Endodermal cell (in vitro differentiated cells): ENCODE measurements around the gene PLEKHD1. TPM values are rescaled to one million over a fixed set of nuclear protein-coding genes. Genes with fewer than 3 reads are reported as not detected.
A peak's percentile ranks its signal among the peaks of the same experiment; 100 is the strongest.

Experiments used
- DNase-seq: peaks from one replicate; pipeline ENCODE4 v3.0.0-alpha.2; 2017
- H3K27ac ChIP-seq: 2 replicates; pipeline ENCODE4 v1.5.1; 2013; ENCODE audit warnings: mild to moderate bottlenecking, low read depth, low read length, moderate library complexity
- H3K27me3 ChIP-seq: 2 replicates; pipeline ENCODE4 v1.6.1; 2013; ENCODE audit warnings: mild to moderate bottlenecking, low read length, moderate library complexity; ENCODE audit not compliant: insufficient read depth, control insufficient read depth, poor library complexity, severe bottlenecking
- H3K36me3 ChIP-seq: 2 replicates; pipeline ENCODE4 v1.7.0; 2013; ENCODE audit warnings: mild to moderate bottlenecking, low read length, moderate library complexity; ENCODE audit not compliant: control insufficient read depth, insufficient read depth
- H3K4me1 ChIP-seq: one replicate; pipeline ENCODE4 v1.7.0; 2013; ENCODE audit warnings: low read length; ENCODE audit not compliant: control insufficient read depth, insufficient read depth
- H3K4me3 ChIP-seq: 2 replicates; pipeline ENCODE4 v1.5.1; 2013; ENCODE audit warnings: mild to moderate bottlenecking, low read length, moderate library complexity
- H3K9ac ChIP-seq: 2 replicates; pipeline ENCODE4 v1.6.1; 2013; ENCODE audit warnings: mild to moderate bottlenecking, low read length, moderate library complexity; ENCODE audit not compliant: poor library complexity, severe bottlenecking; ENCODE audit errors: extremely low read depth
- H3K9me3 ChIP-seq: 2 replicates; pipeline ENCODE4 v1.6.1; 2013; ENCODE audit warnings: mild to moderate bottlenecking, low read length, moderate library complexity; ENCODE audit not compliant: control insufficient read depth
- H3K27ac Mint-ChIP-seq: 2 replicates; pipeline ENCODE4 v1.8.0; 2020; ENCODE audit warnings: mixed read lengths
- H3K27me3 Mint-ChIP-seq: 2 replicates; pipeline ENCODE4 v1.8.0; 2021; ENCODE audit warnings: mild to moderate bottlenecking, mixed read lengths; ENCODE audit not compliant: insufficient read depth
- H3K36me3 Mint-ChIP-seq: 2 replicates; pipeline ENCODE4 v1.8.0; 2020; ENCODE audit warnings: low read depth, mixed read lengths
- H3K4me1 Mint-ChIP-seq: 2 replicates; pipeline ENCODE4 v1.8.0; 2020; ENCODE audit warnings: mixed read lengths
- H3K4me3 Mint-ChIP-seq: 2 replicates; pipeline ENCODE4 v1.8.0; 2020; ENCODE audit warnings: mild to moderate bottlenecking, moderate library complexity, mixed read lengths
- H3K9me3 Mint-ChIP-seq: 2 replicates; pipeline ENCODE4 v1.8.0; 2020; ENCODE audit warnings: mild to moderate bottlenecking, mixed read lengths
- CTCF ChIP-seq: fragments of 200-600 bp; sonication (generic); conservative IDR thresholded peaks from 2 replicates; pipeline ENCODE4 v1.5.0; 2021; ENCODE audit warnings: antibody characterized with exemption, mild to moderate bottlenecking
- WGBS, 2 experiments: methylation state at CpG; one replicate each; pipeline versions ENCODE4 v1.1.5 to v1.1.7; 2013; ENCODE audit warnings: missing lambda C conversion rate in 2 of 2, mixed read lengths in 1 of 2; ENCODE audit not compliant: insufficient coverage in 1 of 2, insufficient read length in 1 of 2; 5-methylcytosine and 5-hydroxymethylcytosine counted together
- total RNA-seq, 2 donors: library from RNA; stranded (reverse); fragmentation: NEBNext Ultra II Directional in 1 of 2; extraction: Animal tissue kit (Norgen Biotek cat#: 25700) in 1 of 2; gene quantifications; 2 replicates in 1 of 2; 3 replicates in 1 of 2; pipeline ENCODE4 v1.2.1, GENCODE V29; 2021

The PLEKHD1 gene
- total RNA-seq, 2 donors from 2014 or later = 0.11 TPM

GRCh38 chr14:69548566-69548965, 64.0 kb downstream of the PLEKHD1 start:
- no peak overlapping the region for H3K27ac ChIP-seq
- H3K9ac ChIP-seq = no peak overlapping the region
- no peaks in the 10 kb centered on the region for H3K36me3 ChIP-seq
- DNase-seq = no peak
- 94% methylated on average over 5 of the region's 8 CpGs; no CpG with 5 or more reads in 1 of the 2 experiments for WGBS, 2 experiments
- peaks cover 13% of the 10 kb centered on the region for H3K27me3 Mint-ChIP-seq
- no peaks in the 10 kb centered on the region for H3K36me3 Mint-ChIP-seq
- no peaks in the 10 kb centered on the region for H3K9me3 Mint-ChIP-seq
- H3K27ac Mint-ChIP-seq = no peak overlapping the region
- no peaks in the 10 kb centered on the region for H3K9me3 ChIP-seq
- H3K4me1 ChIP-seq = no peaks in the 10 kb centered on the region
- peaks cover 10% of the 10 kb centered on the region for H3K4me1 Mint-ChIP-seq
- H3K4me3 ChIP-seq = peak overlapping the region; percentile 79
- no peak for TF ChIP-seq CTCF
- H3K27me3 ChIP-seq = no peaks in the 10 kb centered on the region
- peak overlapping the region; percentile 68 for H3K4me3 Mint-ChIP-seq

GRCh38 chr14:69551511-69551910, 67.0 kb downstream of the PLEKHD1 start:
- Mint-ChIP-seq H3K9me3 (no peaks in the 10 kb centered on the region), H3K4me1 (peaks cover 10% of the 10 kb centered on the region), H3K27ac (no peak overlapping the region), H3K4me3 (no peak overlapping the region), H3K27me3 (peaks cover 8% of the 10 kb centered on the region), H3K36me3 (no peaks in the 10 kb centered on the region)
- DNase-seq = no peak
- 56 to 86% methylated on average over 1 to 2 of the region's 2 CpGs for WGBS, 2 experiments
- H3K36me3 ChIP-seq = no peaks in the 10 kb centered on the region
- no peaks in the 10 kb centered on the region for H3K4me1 ChIP-seq
- H3K9ac ChIP-seq = no peak overlapping the region
- no peaks in the 10 kb centered on the region for H3K9me3 ChIP-seq
- no peak overlapping the region for H3K4me3 ChIP-seq
- H3K27me3 ChIP-seq = no peaks in the 10 kb centered on the region
- no peak for TF ChIP-seq CTCF
- peak overlapping the region; percentile 8 for H3K27ac ChIP-seq

GRCh38 chr14:69553252-69553651, 68.7 kb downstream of the PLEKHD1 start:
- no peak overlapping the region for H3K27ac ChIP-seq
- WGBS, 2 experiments = 100% methylated on average over 1 of the region's 1 CpG; no CpG with 5 or more reads in 1 of the 2 experiments
- no peaks in the 10 kb centered on the region for H3K9me3 ChIP-seq
- no peaks in the 10 kb centered on the region for H3K4me1 ChIP-seq
- H3K4me3 Mint-ChIP-seq = no peak overlapping the region
- H3K27me3 ChIP-seq = no peaks in the 10 kb centered on the region
- peaks cover 7% of the 10 kb centered on the region for H3K4me1 Mint-ChIP-seq
- H3K36me3 ChIP-seq = no peaks in the 10 kb centered on the region
- no peak overlapping the region for H3K4me3 ChIP-seq
- H3K27me3 Mint-ChIP-seq = peaks cover 8% of the 10 kb centered on the region
- H3K9ac ChIP-seq = no peak overlapping the region
- no peaks in the 10 kb centered on the region for H3K36me3 Mint-ChIP-seq
- H3K27ac Mint-ChIP-seq = no peak overlapping the region
- no peak for DNase-seq
- no peaks in the 10 kb centered on the region for H3K9me3 Mint-ChIP-seq
- TF ChIP-seq CTCF = no peak
